Measurements from ENCODE around the gene IFNA13. TPM values are rescaled to one million over a fixed set of nuclear protein-coding genes. Genes with fewer than 3 reads are reported as not detected.

IFNA13 gene
- total RNA-seq (2011; cell fraction: chromatin; rRNA removed; ENCODE audit: low replicate concordance), result not detected in 2 replicates
- total RNA-seq (2011; cell fraction: nucleolus; rRNA removed), result not detected in 2 replicates
- not detected in 2 replicates for total RNA-seq (2011; cell fraction: nucleoplasm; rRNA removed)
- not detected in 2 replicates for total RNA-seq (2014; rRNA removed)
- total RNA-seq (2014; rRNA removed; fragmentation: Illumina TruSeq; extraction: Trizol), result not detected in 2 replicates
- not detected in 2 replicates for total RNA-seq (2015; rRNA removed; fragmentation: Illumina TruSeq; extraction: Trizol)
- total RNA-seq (2021), result not detected in 2 replicates
- polyA plus RNA-seq (2011; rRNA removed), result not detected in 2 replicates
- not detected in 2 replicates for polyA plus RNA-seq (2011; cell fraction: cytosol; rRNA removed)
- not detected in 2 replicates for polyA plus RNA-seq (2011; cell fraction: nucleus; rRNA removed)
- polyA plus RNA-seq (2012), result not detected in 2 replicates
- not detected in 2 replicates for polyA plus RNA-seq (2014; fragmentation: Illumina TruSeq; extraction: Trizol)
- not detected for polyA plus RNA-seq (2014; fragmentation: Nextera tagmentation; extraction: Ambion mirVana)
- not detected in 2 replicates for polyA plus RNA-seq (2014; rRNA removed)
- not detected in 2 replicates for polyA minus RNA-seq (2011; rRNA and poly(A)+ RNA removed)
- polyA minus RNA-seq (2011; cell fraction: cytosol; rRNA and poly(A)+ RNA removed), result not detected in 2 replicates
- polyA minus RNA-seq (2011; cell fraction: nucleus; rRNA and poly(A)+ RNA removed), result not detected in 2 replicates
- not detected for Bru-seq, nascent RNA
- BruChase-seq, experiment 1, labeled RNA remaining after a 2-hour chase, result not detected
- not detected for BruChase-seq, experiment 2, labeled RNA remaining after a 6-hour chase
- long read RNA-seq, experiment 1, result 0 reads
- long read RNA-seq, experiment 2, result 0 reads
- long read RNA-seq, experiment 3, result 0 reads

DNA sequence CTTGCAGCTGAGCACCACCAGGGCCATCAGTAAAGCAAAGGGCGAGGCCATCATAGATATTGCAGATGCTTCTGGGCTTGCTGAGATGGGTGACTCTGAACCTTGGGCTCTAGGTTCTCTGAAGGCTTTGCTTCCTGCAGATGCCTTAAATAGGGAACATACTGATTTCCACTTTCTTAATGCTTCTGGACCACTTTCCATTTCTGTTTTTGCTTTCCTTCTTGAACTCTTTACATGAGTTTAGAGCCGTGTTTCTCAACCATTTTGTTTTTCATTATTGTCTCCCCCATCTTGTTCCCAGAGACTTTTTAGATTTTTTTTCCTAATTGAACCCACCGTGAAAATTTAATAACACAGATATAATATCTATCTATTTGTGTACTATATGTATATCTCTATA, at the start of gene IFNA13:
Gene IFNA13, minus strand, starts transcription at position 101 of the 400 bp plus-strand sequence. Its CDS starts 47 bp downstream, at position 54.
- H3K27ac ChIP-seq (ENCODE audit: extremely low read depth, low read depth, low read length), result no peak within 1 kb of the TSS
- WGBS (ENCODE audit: insufficient coverage, low coverage, missing lambda C conversion rate), result no CpG with 5 or more reads among the region's 3 CpGs
- no peaks in the 10 kb centered on the region for H3K9me1 ChIP-seq (ENCODE audit: control insufficient read depth, insufficient read depth, low read length)
- in situ Hi-C loops (cut with MboI), result no loop called here
- BruUV-seq (replicated peaks), result no TSS peak
- no peak within 1 kb of the TSS for H3K4me2 ChIP-seq (ENCODE audit: insufficient read depth, low read length)
- POLR2A ChIA-PET, result no interaction called here
- DNase-seq (ENCODE audit: extremely low read depth in 1 of 4, low spot score in 3 of 4) (no peak), ATAC-seq (no peak), FAIRE-seq (no peak)
- H3K4me1 ChIP-seq (replicated peaks in 1 of 2; ENCODE audit: control insufficient read depth in 2 of 2, insufficient read depth in 2 of 2, low read length in 2 of 2), result no peaks in the 10 kb centered on the region
- no peak within 1 kb of the TSS for H3K9ac ChIP-seq (ENCODE audit: insufficient read depth in 1 of 2, low read depth in 2 of 2, low read length in 2 of 2)
- H3K36me3 ChIP-seq (ENCODE audit: control insufficient read depth, insufficient read depth, low read length), result no peaks in the 10 kb centered on the region
- intact Hi-C loops (cut with micrococcal nuclease), result no loop called here
- H3K79me2 ChIP-seq (ENCODE audit: control insufficient read depth, insufficient read depth, low read length), result no peaks in the 10 kb centered on the region
- no peak within 1 kb of the TSS for H3K4me3 ChIP-seq
- H4K20me1 ChIP-seq (replicated peaks; ENCODE audit: control insufficient read depth, insufficient read depth, low read length), result no peaks in the 10 kb centered on the region
- CTCF ChIA-PET (ENCODE audit: low intra/inter-chr PET ratio), result no interaction called here
- H3K9me3 ChIP-seq (replicated peaks; ENCODE audit: control insufficient read depth, insufficient read depth, low read depth, low read length), result no peaks in the 10 kb centered on the region
- no peak within 1 kb of the TSS for H2AFZ ChIP-seq (ENCODE audit: low read depth, low read length)
- no peaks in the 10 kb centered on the region for H3K27me3 ChIP-seq (ENCODE audit: control insufficient read depth in 2 of 2, insufficient read depth in 2 of 2, low read length in 2 of 2)
- no peak for TF ChIP-seq ZNF561 (CRISPR knock-in tag; conservative IDR thresholded peaks at IDR 0.05)
- no peak for TF ChIP-seq HCFC1 (IDR thresholded peaks at IDR 0.05; ENCODE audit: low read depth, low read length)
- no peak for TF ChIP-seq ZEB2 (IDR thresholded peaks at IDR 0.05)
- TF ChIP-seq IRF2 (CRISPR knock-in tag; IDR thresholded peaks at IDR 0.05), result no peak
- TF ChIP-seq HNRNPK (IDR thresholded peaks at IDR 0.05; ENCODE audit: low read depth, low read length, poor library complexity, severe bottlenecking), result no peak
- no peak for TF ChIP-seq COPS2 (conservative IDR thresholded peaks at IDR 0.05)
- TF ChIP-seq ELF4 (CRISPR knock-in tag; IDR thresholded peaks at IDR 0.05), result no peak
- TF ChIP-seq EZH2 (IDR thresholded peaks at IDR 0.05; ENCODE audit: borderline replicate concordance, low read depth, low read length), result no peak
- TF ChIP-seq FOXA3 (CRISPR knock-in tag; conservative IDR thresholded peaks at IDR 0.05 in 1 of 2, IDR thresholded peaks at IDR 0.05 in 1 of 2), result no peak
- TF ChIP-seq, protein P1, sequence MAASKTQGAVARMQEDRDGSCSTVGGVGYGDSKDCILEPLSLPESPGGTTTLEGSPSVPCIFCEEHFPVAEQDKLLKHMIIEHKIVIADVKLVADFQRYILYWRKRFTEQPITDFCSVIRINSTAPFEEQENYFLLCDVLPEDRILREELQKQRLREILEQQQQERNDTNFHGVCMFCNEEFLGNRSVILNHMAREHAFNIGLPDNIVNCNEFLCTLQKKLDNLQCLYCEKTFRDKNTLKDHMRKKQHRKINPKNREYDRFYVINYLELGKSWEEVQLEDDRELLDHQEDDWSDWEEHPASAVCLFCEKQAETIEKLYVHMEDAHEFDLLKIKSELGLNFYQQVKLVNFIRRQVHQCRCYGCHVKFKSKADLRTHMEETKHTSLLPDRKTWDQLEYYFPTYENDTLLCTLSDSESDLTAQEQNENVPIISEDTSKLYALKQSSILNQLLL (CRISPR knock-in tag; IDR thresholded peaks at IDR 0.05; ENCODE audit: borderline replicate concordance), result no peak
- TF ChIP-seq, protein P2, sequence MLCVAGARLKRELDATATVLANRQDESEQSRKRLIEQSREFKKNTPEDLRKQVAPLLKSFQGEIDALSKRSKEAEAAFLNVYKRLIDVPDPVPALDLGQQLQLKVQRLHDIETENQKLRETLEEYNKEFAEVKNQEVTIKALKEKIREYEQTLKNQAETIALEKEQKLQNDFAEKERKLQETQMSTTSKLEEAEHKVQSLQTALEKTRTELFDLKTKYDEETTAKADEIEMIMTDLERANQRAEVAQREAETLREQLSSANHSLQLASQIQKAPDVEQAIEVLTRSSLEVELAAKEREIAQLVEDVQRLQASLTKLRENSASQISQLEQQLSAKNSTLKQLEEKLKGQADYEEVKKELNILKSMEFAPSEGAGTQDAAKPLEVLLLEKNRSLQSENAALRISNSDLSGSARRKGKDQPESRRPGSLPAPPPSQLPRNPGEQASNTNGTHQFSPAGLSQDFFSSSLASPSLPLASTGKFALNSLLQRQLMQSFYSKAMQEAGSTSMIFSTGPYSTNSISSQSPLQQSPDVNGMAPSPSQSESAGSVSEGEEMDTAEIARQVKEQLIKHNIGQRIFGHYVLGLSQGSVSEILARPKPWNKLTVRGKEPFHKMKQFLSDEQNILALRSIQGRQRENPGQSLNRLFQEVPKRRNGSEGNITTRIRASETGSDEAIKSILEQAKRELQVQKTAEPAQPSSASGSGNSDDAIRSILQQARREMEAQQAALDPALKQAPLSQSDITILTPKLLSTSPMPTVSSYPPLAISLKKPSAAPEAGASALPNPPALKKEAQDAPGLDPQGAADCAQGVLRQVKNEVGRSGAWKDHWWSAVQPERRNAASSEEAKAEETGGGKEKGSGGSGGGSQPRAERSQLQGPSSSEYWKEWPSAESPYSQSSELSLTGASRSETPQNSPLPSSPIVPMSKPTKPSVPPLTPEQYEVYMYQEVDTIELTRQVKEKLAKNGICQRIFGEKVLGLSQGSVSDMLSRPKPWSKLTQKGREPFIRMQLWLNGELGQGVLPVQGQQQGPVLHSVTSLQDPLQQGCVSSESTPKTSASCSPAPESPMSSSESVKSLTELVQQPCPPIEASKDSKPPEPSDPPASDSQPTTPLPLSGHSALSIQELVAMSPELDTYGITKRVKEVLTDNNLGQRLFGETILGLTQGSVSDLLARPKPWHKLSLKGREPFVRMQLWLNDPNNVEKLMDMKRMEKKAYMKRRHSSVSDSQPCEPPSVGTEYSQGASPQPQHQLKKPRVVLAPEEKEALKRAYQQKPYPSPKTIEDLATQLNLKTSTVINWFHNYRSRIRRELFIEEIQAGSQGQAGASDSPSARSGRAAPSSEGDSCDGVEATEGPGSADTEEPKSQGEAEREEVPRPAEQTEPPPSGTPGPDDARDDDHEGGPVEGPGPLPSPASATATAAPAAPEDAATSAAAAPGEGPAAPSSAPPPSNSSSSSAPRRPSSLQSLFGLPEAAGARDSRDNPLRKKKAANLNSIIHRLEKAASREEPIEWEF (CRISPR knock-in tag; IDR thresholded peaks at IDR 0.05), result no peak
- no peak for TF ChIP-seq CHD4 (IDR thresholded peaks at IDR 0.05; ENCODE audit: insufficient read depth, insufficient replicate concordance, low read depth, low read length, poor library complexity, severe bottlenecking)
- no peak for TF ChIP-seq YBX1 (IDR thresholded peaks at IDR 0.05)
- TF ChIP-seq NFXL1 (CRISPR knock-in tag; IDR thresholded peaks at IDR 0.05), result no peak

All from K562 (cell line).